ENCODE data around the gene QSOX2.

The QSOX2 gene

DNA sequence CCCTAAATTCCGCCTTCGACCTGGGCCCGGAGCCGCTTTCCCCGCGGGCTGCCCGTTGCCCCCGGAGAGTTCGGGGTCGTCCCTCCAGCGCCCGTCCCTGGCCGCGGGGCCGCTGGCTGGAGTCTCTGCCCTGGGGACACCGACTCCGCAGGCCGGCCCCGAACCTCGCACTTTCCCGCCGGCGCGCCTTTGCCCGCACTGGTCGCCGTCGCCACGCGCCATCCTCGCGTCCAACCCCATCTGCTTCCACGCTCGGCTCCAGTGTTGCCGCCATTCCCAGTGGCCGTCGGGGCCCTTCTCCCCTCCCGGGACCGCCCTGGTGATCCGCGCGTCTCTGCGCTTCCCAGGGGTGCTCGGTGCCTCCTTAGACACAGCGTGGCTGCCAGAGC is 51.7 kb downstream of the QSOX2 start:
- H3K36me3 ChIP-seq (ENCODE audit: control insufficient read depth, insufficient read depth, low read length) = no peaks in the 10 kb centered on the region
- no peaks in the 10 kb centered on the region; the same call in 1 of the 2 replicates for H3K27me3 ChIP-seq (replicated peaks; ENCODE audit: control insufficient read depth, insufficient read depth, low read length)
- H3K4me3 ChIP-seq (replicated peaks; ENCODE audit: low read depth, low read length) = no peak overlapping the region
- DNase-seq (ENCODE audit: extremely low read depth, insufficient read length) = no peak
- TF ChIP-seq, protein P1, sequence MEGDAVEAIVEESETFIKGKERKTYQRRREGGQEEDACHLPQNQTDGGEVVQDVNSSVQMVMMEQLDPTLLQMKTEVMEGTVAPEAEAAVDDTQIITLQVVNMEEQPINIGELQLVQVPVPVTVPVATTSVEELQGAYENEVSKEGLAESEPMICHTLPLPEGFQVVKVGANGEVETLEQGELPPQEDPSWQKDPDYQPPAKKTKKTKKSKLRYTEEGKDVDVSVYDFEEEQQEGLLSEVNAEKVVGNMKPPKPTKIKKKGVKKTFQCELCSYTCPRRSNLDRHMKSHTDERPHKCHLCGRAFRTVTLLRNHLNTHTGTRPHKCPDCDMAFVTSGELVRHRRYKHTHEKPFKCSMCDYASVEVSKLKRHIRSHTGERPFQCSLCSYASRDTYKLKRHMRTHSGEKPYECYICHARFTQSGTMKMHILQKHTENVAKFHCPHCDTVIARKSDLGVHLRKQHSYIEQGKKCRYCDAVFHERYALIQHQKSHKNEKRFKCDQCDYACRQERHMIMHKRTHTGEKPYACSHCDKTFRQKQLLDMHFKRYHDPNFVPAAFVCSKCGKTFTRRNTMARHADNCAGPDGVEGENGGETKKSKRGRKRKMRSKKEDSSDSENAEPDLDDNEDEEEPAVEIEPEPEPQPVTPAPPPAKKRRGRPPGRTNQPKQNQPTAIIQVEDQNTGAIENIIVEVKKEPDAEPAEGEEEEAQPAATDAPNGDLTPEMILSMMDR (IDR thresholded peaks at IDR 0.05; ENCODE audit: insufficient read depth, low read length, poor library complexity, severe bottlenecking) = no peak

DNA sequence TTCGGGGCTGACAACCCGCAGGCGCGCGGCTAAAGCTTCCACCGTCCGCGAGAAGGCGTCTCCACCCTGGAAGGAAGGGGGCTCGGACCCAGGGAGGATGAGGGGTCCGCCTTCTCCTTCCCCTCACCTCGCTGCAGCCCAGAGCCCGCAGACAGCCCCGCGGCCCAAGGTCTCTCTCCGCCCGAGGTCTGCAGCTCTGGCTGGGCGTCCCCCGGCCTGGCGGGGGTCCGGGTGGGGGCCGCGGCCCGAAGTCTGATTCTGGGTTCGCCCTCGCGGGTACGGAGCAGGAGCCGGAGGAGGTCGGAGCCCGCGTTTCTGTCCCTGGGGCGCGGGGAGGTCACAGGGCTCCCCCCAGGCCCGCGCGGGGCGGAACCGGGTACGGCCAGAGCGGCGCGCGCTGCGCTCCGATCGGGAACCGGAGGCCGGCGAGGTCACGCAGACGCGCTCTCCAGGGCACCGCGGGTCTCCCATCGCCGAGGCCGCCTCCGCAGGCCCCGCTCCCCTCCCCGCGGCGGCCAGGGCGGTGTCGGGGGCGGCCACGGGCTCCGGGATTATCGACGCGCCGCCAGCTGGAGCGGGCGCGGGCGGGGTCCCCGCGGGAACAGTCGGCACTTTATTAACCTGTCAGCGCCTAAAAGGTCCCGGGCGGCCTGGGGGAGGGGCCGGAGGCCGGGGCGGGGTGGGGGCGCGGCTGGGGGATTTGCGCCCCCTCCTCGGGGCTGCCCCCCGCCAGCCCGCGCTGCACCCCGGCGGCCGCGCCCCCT is 52.3 kb downstream of the QSOX2 start:
- Histone ChIP-seq H3K36me3 (ENCODE audit: control insufficient read depth, insufficient read depth, low read length) (no peaks in the 10 kb centered on the region), H3K27me3 (replicated peaks; ENCODE audit: control insufficient read depth, insufficient read depth, low read length) (no peaks in the 10 kb centered on the region; the same call in 1 of the 2 replicates), H3K4me3 (replicated peaks; ENCODE audit: low read depth, low read length) (no peak overlapping the region)
- no peak for DNase-seq (ENCODE audit: extremely low read depth, insufficient read length)
- TF ChIP-seq, protein P1 (IDR thresholded peaks at IDR 0.05; ENCODE audit: insufficient read depth, low read length, poor library complexity, severe bottlenecking) = no peak

DNA sequence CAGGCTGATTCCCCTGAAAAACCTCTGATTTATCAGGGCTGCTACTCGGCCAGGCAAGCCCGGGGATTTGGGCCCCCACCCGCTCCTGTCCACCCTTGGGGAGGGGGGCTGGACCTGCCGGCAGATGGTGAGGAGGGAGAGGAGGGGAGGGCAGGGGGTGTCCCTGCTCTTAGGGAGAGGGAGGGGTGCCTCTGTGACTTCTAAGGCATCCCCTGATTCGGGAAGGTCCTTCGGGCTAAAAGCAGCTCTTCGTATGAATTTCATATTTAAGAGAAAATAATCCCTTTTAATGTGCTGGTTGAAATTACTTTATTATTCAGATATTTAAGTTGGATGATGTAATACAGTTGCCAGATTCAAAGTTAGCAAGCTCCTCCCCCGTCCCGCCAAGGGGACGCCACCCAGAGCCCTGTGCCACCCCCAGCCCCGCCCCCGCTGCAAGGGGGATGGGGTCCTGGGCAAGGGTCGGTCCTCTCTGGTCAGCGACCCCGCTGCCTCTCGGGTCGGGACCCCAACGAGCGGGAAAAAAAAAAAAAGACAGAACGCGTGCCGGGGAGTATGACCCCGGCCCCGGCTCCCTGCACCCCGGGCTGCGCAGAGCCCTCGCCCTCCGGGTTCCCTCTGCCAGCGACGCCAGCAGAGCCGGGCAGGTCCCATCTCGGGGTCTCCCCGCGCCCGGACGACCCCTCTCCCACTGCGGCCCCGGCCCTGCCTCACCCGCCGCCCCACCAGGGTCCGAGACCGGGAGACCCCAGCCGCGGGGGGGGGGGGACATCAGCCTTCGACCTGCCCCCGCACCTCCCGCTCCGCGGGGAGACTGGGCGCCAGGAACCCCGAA is 53.1 kb downstream of the QSOX2 start:
- H3K27me3 ChIP-seq (replicated peaks; ENCODE audit: control insufficient read depth, insufficient read depth, low read length) = no peaks in the 10 kb centered on the region; the same call in 1 of the 2 replicates
- TF ChIP-seq, protein P1 (IDR thresholded peaks at IDR 0.05; ENCODE audit: insufficient read depth, low read length, poor library complexity, severe bottlenecking) = no peak
- DNase-seq (ENCODE audit: extremely low read depth, insufficient read length) = no peak
- H3K4me3 ChIP-seq (replicated peaks; ENCODE audit: low read depth, low read length) = no peak overlapping the region
- H3K36me3 ChIP-seq (ENCODE audit: control insufficient read depth, insufficient read depth, low read length) = no peaks in the 10 kb centered on the region

DNA sequence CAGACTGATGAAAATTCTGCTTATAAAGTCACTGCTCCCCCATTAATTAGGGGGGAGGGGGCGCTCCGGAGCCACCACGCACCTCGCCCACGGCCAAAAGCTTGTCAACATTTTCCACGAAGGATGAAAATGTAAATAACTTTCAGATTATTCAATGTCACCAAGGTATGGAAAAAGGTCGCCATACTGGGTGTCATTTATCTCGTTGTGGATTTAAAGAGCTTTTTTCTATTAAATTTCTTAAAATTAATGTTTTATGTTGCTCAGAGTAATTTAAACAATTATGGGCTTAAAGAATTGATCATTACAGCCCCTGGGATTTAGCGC is 53.7 kb downstream of the QSOX2 start:
- Histone ChIP-seq H3K36me3 (ENCODE audit: control insufficient read depth, insufficient read depth, low read length) (no peaks in the 10 kb centered on the region), H3K4me3 (replicated peaks; ENCODE audit: low read depth, low read length) (no peak overlapping the region), H3K27me3 (replicated peaks; ENCODE audit: control insufficient read depth, insufficient read depth, low read length) (no peaks in the 10 kb centered on the region; the same call in 1 of the 2 replicates)
- TF ChIP-seq, protein P1 (IDR thresholded peaks at IDR 0.05; ENCODE audit: insufficient read depth, low read length, poor library complexity, severe bottlenecking) = no peak
- no peak for DNase-seq (ENCODE audit: extremely low read depth, insufficient read length)

DNA sequence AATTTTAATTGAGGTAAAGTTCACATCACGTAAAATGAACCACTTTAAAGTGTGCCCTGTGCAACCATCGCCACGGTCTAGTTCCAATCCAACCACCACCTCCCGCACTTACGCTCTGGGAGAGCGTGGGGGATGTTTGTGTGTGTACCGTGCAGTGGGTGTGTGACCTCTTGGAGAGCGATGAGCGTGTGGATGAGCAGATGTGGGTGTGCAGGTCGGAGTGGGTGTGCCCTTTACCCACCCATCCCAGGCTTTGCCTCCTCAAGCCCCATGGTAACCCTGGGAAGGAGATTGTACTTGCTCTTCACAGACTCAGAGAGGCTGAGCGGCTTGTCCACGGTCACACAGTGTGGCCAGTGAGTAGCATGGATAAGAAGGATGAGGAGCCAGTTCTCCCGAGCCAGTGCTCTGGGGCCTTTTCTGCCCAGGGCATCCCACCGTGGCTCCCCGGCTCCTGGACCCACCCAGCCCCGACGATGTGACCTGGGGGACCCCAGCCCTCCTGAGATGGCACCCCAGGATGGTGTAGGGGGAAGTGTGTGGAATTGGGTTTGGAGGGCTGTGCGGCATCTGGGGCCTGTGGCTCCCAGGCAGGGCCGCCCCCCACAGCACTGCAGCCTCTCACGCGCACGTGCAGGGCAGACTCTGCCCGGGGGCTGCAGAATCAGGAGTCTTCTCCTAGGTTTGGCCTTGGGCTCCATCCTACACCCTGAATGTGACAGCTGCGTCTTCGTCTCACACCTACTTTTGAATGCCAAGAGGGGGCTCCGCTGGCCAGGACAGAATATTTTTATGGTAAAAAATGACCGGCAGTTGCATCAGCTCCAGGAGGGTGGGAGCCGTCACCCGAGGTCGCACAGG is 54.3 kb downstream of the QSOX2 start:
- Histone ChIP-seq H3K36me3 (ENCODE audit: control insufficient read depth, insufficient read depth, low read length) (no peaks in the 10 kb centered on the region), H3K4me3 (replicated peaks; ENCODE audit: low read depth, low read length) (no peak overlapping the region), H3K27me3 (replicated peaks; ENCODE audit: control insufficient read depth, insufficient read depth, low read length) (no peaks in the 10 kb centered on the region; the same call in 1 of the 2 replicates)
- DNase-seq (ENCODE audit: extremely low read depth, insufficient read length) = no peak
- TF ChIP-seq, protein P1 (IDR thresholded peaks at IDR 0.05; ENCODE audit: insufficient read depth, low read length, poor library complexity, severe bottlenecking) = no peak
